Chondrocyte (in vitro differentiated cells): ENCODE data around the gene PERM1. TPM values are rescaled to one million over a fixed set of nuclear protein-coding genes. Genes with fewer than 3 reads are reported as not detected.
"Not testable (repeated sequence)": the region's sequence is repeated elsewhere in the genome, so short reads cannot be mapped to it uniquely, and the experiment has no call there.

ENCODE experiments used
- DNase-seq: peaks from one replicate; pipeline ENCODE4 v3.0.0; 2021; ENCODE audit warnings: mixed read lengths, low spot score
- H3K27ac Mint-ChIP-seq: one replicate; pipeline ENCODE4 v1.8.0; 2021; ENCODE audit warnings: mild to moderate bottlenecking, moderate library complexity, mixed read lengths; ENCODE audit not compliant: unreplicated experiment
- H3K27me3 Mint-ChIP-seq: 2 replicates; pipeline ENCODE4 v1.8.0; 2021; ENCODE audit warnings: low read depth, mixed read lengths
- H3K36me3 Mint-ChIP-seq: 2 replicates; pipeline ENCODE4 v1.8.0; 2021; ENCODE audit warnings: low read depth, mixed read lengths
- H3K4me1 Mint-ChIP-seq: 2 replicates; pipeline ENCODE4 v1.8.0; 2021; ENCODE audit warnings: low read depth, mild to moderate bottlenecking, mixed read lengths
- H3K4me3 Mint-ChIP-seq: one replicate; pipeline ENCODE4 v1.8.0; 2021; ENCODE audit warnings: mild to moderate bottlenecking, moderate library complexity, mixed read lengths; ENCODE audit not compliant: unreplicated experiment
- H3K9me3 Mint-ChIP-seq: 2 replicates; pipeline ENCODE4 v1.8.0; 2021; ENCODE audit warnings: low read depth, mixed read lengths
- CTCF ChIP-seq: fragments of 200-600 bp; sonication (generic); IDR thresholded peaks from 2 replicates; pipeline ENCODE4 v1.5.0; 2021; ENCODE audit warnings: antibody characterized with exemption, mild to moderate bottlenecking, moderate library complexity
- total RNA-seq: library from RNA; stranded (reverse); gene quantifications from 3 replicates; pipeline ENCODE4 v1.2.1, GENCODE V29; 2021

The PERM1 gene
- total RNA-seq, 1 donor from 2014 or later, result 0.37 TPM

- no peak for DNase-seq
- Mint-ChIP-seq H3K36me3 (no peaks in the 10 kb centered on the region), H3K27me3 (no peaks in the 10 kb centered on the region), H3K4me3 (no peak overlapping the region), H3K4me1 (peaks cover 22% of the 10 kb centered on the region), H3K9me3 (no peaks in the 10 kb centered on the region), H3K27ac (peak overlapping the region; percentile 8)
- peak; percentile 69 for TF ChIP-seq CTCF
Measured at GRCh38 chr1:1014799-1015681, 33.1 kb upstream of the PERM1 start.

- no peak for TF ChIP-seq CTCF
- Mint-ChIP-seq H3K4me1 (peaks cover 22% of the 10 kb centered on the region), H3K27ac (peak overlapping the region; percentile 96), H3K9me3 (no peaks in the 10 kb centered on the region), H3K4me3 (peak overlapping the region; percentile 86), H3K36me3 (peaks cover 1% of the 10 kb centered on the region), H3K27me3 (no peaks in the 10 kb centered on the region)
- DNase-seq, result no peak
Measured at GRCh38 chr1:1013922-1014648, 32.2 kb upstream of the PERM1 start.

GRCh38 chr1:1013105-1013921 is 31.4 kb upstream of the PERM1 start, which contains the start of gene ISG15:
Gene ISG15 (plus strand): TSS chr1:1013497. CDS start chr1:1013574, 77 bp downstream.
- no peak for TF ChIP-seq CTCF
- Mint-ChIP-seq H3K9me3 (no peaks in the 10 kb centered on the region), H3K36me3 (peaks cover 2% of the 10 kb centered on the region), H3K27ac (peak within 1 kb of the TSS; percentile 96), H3K4me1 (peaks cover 22% of the 10 kb centered on the region), H3K27me3 (no peaks in the 10 kb centered on the region), H3K4me3 (peak within 1 kb of the TSS; percentile 86)
- DNase-seq, result no peak

- not testable (repeated sequence) for DNase-seq, H3K36me3 Mint-ChIP-seq, H3K9me3 Mint-ChIP-seq, H3K27me3 Mint-ChIP-seq
- H3K4me3 Mint-ChIP-seq, result peak overlapping the region; percentile 86
- peaks cover 22% of the 10 kb centered on the region for H3K4me1 Mint-ChIP-seq
- peak overlapping the region; percentile 96 for H3K27ac Mint-ChIP-seq
Measured at GRCh38 chr1:1012736-1013104, 30.8 kb upstream of the PERM1 start.

- Mint-ChIP-seq H3K27me3 (no peaks in the 10 kb centered on the region), H3K36me3 (peaks cover 3% of the 10 kb centered on the region), H3K27ac (no peak overlapping the region), H3K9me3 (no peaks in the 10 kb centered on the region), H3K4me3 (no peak overlapping the region), H3K4me1 (peaks cover 22% of the 10 kb centered on the region)
- DNase-seq, result no peak
- no peak for TF ChIP-seq CTCF
Measured at GRCh38 chr1:1011396-1011949, 29.6 kb upstream of the PERM1 start.

- H3K27me3 Mint-ChIP-seq, result not testable (repeated sequence)
Measured at GRCh38 chr1:1010131-1010530, 28.2 kb upstream of the PERM1 start.

More at GRCh38 chr1:1010131-1010530, 28.2 kb upstream of the PERM1 start:
- H3K4me3 Mint-ChIP-seq, H3K27ac Mint-ChIP-seq, DNase-seq, H3K36me3 Mint-ChIP-seq, H3K9me3 Mint-ChIP-seq: not testable (repeated sequence)
- H3K4me1 Mint-ChIP-seq, result peaks cover 30% of the 10 kb centered on the region
